Hematopoietic multipotent progenitor cell treated with erythropoietin and hydrocortisone succinate and interleukin-3 and kit ligand, for 6 days (in vitro differentiated cells): ENCODE results near the gene C19orf25.
"Not testable (repeated sequence)": the region's sequence is repeated elsewhere in the genome, so short reads cannot be mapped to it uniquely, and the experiment has no call there.

Experiments
- DNase-seq: peaks from one replicate; pipeline ENCODE4 v3.0.0-alpha.2; 2015

C19orf25 gene

GRCh38 chr19:1445932-1446712, 32.9 kb downstream of the C19orf25 start:
- peak; percentile 46 for DNase-seq

GRCh38 chr19:1445185-1445931, 33.7 kb downstream of the C19orf25 start:
- peak; percentile 80 for DNase-seq

DNA sequence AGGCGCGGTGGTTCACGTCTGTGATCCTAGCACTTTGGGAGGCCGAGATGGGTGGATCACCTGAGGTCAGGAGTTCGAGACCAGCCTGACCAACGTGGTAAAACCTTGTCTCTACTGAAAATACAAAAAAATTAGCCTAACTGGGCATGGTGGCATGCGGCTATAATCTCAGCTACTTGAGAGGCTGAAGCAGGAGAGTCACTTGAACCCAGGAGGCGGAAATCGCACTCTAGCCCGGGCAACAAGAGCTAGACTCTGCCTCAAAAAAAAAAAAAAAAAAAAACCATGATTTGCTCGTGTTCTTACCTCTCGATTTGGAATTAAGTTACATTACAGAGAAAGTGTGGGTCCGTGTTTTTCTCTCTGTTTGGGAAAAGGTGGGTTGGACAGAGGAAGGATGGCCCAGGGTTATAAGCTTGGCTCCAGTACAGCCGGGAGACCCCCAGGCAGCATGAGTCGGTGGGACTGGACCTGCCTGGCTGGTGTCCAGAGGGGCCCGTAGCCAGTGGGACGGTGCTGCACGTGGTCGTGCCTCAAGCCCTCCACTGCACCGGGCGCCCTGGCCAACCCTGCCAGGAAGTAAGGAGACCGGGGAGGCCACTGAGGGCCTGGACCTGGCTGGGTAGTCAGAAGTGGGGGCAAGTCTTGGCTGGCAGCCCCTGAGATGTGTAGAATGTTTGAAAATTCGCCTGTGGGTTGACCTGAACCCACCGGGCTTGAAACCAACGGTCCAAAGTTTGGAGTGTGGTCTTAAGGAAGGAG, 37.2 kb downstream of the C19orf25 start:
- DNase-seq = no peak

GRCh38 chr19:1441022-1441426, 38.0 kb downstream of the C19orf25 start:
- no peak for DNase-seq

DNA sequence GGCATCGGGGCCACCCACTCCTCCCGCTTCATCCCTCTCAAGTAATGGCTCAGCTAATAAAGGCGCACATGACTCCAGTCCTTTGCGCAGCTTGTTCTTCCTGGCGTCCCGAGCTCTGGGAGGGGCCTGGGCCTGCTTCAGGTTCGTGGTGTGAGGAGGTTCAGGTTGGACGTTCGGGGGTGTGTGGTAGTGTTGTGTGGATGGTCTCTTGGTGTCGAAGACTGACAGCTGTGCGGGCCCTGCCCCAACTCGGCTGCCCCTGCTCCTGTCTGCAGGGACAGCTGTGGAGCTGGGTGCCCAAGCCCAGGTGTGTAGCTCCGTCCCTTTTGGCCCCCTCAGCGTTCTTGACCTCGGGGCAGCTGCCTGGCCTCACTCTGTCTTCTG, 38.6 kb downstream of the C19orf25 start:
- DNase-seq = no peak

DNA sequence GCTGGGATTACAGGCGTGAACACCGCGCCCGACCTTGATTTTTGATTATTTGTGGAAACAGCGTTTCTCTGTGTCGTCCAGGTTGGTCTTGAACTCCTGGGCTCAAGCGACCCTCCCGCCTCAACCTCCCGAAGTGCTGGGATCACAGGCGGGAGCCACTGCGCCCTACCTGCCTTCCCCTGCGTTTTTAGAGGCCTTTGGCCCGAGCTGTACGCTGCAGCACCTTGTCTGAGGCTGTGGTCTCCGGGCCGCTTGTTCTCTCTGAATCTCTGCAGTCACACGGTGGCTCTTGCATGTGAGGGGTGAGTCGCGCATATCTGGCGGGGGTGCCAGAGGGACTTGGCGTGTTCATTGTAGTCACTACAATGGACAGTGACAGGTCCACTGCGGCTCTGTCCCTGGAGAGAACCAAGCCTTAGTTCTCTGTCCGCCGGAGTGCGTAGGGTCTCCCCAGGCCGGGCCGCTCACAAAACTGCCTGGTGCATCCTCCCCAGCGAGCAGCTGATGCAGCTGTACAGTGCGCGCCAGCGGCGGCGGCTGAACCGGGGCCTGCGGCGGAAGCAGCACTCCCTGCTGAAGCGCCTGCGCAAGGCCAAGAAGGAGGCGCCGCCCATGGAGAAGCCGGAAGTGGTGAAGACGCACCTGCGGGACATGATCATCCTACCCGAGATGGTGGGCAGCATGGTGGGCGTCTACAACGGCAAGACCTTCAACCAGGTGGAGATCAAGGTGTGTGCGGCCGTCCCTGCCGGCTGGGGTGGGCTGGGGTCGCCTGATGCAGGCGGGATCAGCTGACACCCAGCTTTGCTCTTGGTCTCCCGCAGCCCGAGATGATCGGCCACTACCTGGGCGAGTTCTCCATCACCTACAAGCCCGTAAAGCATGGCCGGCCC, 39.2 kb downstream of the C19orf25 start:
- DNase-seq = not testable (repeated sequence)

DNA sequence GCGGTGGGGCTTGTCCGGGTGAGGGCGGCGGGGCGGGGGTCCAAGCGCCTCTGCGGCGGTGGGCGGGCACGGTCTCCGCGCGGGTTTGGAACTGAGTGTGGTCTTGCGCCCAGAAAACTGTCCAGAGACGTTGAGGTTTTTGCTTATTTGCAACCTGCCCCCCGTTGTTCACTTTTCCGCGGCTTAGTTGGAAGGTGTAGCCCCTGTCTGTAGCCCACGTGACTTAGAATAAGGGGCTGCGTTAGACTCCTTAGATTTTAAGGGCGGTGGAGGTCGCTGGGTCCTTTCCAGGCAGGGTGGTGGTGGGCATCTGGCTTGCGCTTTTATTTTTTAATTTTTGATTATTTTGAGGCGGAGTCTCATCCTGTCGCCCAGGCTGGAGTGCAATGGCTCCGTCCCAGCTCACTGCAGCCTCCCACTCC, 40.1 kb downstream of the C19orf25 start:
- DNase-seq = peak; percentile 45

GRCh38 chr19:1438035-1438932, 40.7 kb downstream of the C19orf25 start, which contains the start of gene RPS15:
TSS of gene RPS15 (plus strand) at chr19:1438396. CDS start at chr19:1438426, 30 bp downstream.
- DNase-seq = peak; percentile 95

- no peak for DNase-seq
Observed at GRCh38 chr19:1437609-1438008, 41.4 kb downstream of the C19orf25 start.

- DNase-seq = no peak
Observed at GRCh38 chr19:1435378-1435989, 43.5 kb downstream of the C19orf25 start.

- DNase-seq = no peak
Observed at GRCh38 chr19:1434577-1435060, 44.4 kb downstream of the C19orf25 start.

- no peak for DNase-seq
Observed at GRCh38 chr19:1434040-1434366, 45.0 kb downstream of the C19orf25 start.

DNA sequence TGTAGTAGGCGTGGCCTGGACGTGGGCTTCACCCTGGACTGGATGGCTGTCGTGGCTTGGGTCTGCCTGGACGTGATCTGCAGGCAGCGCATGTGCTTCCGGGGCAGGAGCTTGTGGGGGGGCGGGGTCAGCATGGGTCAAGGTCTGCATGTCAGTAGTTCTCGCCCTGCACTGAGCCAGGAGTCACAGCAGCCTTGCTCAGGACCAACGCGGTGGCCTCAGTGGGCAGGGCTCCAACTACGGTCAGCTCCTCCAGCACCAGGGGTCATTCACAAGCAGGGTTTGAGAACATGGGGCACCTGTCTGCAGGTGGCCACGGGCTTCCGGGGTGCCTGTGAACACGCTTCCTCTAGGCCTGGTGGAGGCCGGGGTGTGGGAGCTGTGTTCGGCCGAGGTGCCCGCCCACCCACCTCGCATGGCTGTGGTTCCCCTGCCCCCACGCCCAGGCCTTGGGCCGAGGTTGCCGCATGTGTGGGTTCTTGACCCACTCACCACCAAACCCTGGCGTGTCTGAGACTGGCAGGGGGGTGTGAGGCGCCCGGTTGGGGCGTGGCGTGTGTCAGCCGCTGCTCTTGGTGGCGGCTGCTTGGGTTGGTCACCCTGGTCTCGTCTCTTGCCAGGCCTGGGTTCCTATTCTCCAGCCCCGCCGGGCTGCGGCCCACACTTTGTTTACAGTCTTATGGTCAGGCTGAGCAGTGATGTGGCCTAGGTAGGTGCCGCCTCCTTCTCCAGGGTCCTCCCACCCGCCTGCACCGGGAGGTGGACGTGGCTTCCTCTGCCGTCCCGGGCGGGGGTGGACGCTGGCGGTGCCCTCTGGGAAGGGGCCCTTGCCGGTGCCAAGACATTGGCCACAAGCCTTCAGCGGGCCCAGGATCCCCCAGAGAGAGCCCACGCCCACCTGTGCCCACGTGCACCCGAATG, 45.6 kb downstream of the C19orf25 start:
- DNase-seq = no peak

GRCh38 chr19:1432507-1432887, 46.5 kb downstream of the C19orf25 start:
- DNase-seq = no peak

DNA sequence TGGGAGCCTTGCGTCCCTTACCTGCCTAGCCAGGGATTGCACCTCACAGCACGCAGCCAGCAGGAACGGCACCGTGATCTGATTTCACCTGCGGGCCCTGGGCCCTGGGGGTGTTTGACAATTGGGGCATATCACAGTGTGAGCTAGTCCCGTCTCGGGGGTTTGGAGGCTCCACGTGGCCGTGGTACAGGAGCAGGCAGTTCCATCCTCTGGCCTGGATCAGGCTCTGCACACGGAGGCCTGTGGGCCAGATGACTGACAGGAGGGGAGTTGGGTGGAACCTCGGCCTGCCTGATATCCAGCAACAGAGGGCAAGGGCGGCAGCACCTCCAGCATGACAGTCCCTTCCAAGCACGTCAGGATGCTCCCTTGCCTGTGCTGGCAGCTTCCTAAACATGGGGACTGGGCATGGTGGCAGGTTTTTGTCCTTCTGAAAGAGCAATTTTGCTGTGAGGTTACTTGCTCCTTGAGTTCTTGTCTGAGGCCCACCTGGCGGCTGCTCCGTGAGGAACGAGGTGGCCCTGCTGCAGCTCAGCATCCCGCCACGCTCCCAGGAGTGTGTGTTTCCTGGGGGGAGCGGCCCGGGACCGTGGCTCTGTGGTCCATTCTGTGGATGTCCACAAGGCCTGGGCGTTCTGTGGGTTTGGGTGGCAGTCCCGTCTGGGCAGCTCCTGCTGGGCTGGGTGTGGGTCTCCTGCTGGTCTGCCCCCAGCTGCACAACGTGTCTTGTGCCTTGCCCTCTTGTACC, 47.1 kb downstream of the C19orf25 start:
- no peak for DNase-seq

GRCh38 chr19:1430246-1430645, 48.8 kb downstream of the C19orf25 start:
- DNase-seq = no peak

GRCh38 chr19:1429750-1430149, 49.3 kb downstream of the C19orf25 start:
- DNase-seq = no peak

DNA sequence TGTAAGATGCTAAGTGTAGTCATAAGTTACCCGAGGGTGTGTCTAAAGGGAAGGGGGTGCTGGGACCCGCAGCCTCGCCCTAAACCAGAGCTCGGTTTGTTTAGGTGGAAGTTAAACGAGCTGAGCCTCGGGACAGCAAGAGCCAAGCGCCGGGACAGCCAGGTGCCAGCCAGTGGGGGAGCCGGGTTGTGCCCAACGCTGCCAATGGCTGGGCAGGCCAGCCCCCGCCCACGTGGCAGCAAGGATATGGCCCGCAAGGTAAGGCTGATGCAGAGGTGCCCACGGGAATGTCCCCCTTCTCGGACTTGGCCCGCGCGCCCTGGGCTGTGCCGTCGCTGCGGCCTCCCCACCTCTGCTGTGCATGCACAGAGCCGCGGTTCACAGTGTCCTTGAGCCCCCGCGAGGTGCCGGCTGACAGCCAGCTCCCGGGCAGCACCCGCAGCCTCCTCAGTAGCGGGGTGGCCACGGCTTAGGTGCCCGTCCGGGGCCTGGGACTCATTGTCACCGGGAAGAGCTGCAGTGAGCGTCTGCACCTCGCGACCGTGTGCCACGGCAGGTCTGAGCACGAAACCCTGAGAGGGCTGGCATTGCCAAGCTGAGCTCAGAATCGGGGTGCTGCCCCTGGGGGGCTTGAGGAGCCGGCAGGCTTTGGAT, 50.1 kb downstream of the C19orf25 start:
- no peak for DNase-seq
